Ovary (tissue), 3 donors: ENCODE data around the gene TTC13.

Source experiments
- CTCF ChIP-seq, 3 donors: fragments of 450-650 bp in 2 of 3; fragments of 200-600 bp in 1 of 3; IDR thresholded peaks; one replicate each; pipeline versions ENCODE4 v1.5.1 to v1.8.0; 2016 to 2022; ENCODE audit warnings: antibody characterized with exemption in 3 of 3, mild to moderate bottlenecking in 1 of 3
- POLR2A ChIP-seq: fragments of 450-650 bp; IDR thresholded peaks from one replicate; pipeline ENCODE4 v1.6.1; 2017; ENCODE audit warnings: antibody characterized with exemption, mild to moderate bottlenecking, moderate library complexity
- donor health status: DM: no; HTN: no; CAD: no.

- TF ChIP-seq POLR2A (no peak), CTCF (IDR thresholded peaks at IDR 0.05) (no peak)
Observed at GRCh38 chr1:230883967-230884366, 94.7 kb downstream of the TTC13 start.
